GM19397 (cell line): ENCODE measurements around the gene PAX2.

Experiments used
- ATAC-seq: cut with Tn5 transposase; IDR thresholded peaks from one replicate; pipeline ENCODE4 v1.9.1; 2021; ENCODE audit warnings: mild to moderate bottlenecking, moderate library complexity; ENCODE audit not compliant: unreplicated experiment

The PAX2 gene

DNA sequence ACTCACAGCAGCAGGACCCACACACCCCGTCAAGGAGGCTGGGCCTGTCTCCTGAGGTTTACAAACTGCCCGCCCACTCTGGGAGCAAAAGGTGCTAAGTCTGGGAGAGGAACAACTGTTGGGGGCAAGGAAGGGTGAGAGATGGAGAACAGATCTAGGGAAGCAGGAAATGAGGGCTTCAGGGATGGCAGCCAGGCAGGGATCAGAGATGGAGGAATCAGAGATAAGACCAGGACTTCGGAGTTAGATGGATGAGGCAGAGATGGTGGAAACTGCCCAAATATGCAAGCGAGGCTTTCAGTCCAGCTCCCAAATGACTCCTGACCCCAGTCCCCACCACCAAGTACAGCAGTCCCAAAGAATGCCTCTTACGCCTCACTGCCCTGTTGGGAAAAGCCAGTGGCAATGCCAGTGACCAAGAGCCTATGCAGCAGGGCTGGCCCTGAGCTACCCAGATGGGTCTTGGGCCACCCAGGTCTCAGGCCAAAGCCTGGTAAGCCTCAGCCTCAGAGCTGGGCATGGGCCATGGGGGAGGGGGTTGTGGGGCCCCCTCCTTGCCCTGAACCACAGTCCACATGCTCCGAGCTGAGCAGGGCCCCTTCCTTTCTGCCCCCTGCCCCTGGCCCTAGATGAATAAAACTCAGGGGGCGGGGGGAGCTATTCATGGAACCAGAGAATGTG is 127.9 kb downstream of the PAX2 start:
- ATAC-seq, result no peak

GRCh38 chr10:100873827-100874326 is 128.5 kb downstream of the PAX2 start:
- ATAC-seq, result no peak

DNA sequence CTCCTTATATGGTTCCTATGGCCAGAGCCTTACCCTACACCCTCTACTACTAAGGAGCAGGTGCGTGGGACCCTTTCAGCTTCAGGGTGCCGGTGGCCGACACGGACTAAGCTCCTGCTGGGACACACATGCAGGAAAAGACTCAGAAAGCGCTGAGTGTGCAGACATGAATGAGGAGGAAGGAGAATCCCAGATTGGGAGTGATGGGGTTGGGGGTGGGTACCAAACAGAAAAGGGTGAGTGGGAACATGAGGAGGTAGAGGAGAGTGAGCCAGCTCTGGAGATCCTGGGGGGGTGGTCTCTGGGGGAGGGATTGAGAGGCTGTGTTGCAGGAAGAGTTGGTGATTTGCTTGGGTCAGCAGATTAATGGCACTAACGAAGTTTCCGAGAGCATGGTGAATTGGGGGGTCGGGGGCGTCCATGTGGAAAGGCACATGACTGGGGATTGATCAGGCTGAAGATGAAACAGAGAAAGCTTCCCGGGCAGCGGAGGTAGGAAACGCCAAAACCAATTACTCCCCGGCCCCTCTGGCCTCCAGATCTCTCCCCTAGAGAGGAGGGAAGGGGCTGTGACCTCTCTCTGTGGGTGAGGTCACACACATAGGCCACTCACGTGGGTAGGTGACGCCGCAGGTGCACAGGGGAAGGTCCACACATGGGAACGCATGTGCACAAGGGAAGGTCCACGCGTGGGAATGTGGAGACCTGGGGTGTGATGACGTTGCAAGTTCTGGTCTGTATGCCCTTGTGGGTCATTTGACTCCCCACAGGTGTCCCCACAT is 129.5 kb downstream of the PAX2 start:
- no peak for ATAC-seq

DNA sequence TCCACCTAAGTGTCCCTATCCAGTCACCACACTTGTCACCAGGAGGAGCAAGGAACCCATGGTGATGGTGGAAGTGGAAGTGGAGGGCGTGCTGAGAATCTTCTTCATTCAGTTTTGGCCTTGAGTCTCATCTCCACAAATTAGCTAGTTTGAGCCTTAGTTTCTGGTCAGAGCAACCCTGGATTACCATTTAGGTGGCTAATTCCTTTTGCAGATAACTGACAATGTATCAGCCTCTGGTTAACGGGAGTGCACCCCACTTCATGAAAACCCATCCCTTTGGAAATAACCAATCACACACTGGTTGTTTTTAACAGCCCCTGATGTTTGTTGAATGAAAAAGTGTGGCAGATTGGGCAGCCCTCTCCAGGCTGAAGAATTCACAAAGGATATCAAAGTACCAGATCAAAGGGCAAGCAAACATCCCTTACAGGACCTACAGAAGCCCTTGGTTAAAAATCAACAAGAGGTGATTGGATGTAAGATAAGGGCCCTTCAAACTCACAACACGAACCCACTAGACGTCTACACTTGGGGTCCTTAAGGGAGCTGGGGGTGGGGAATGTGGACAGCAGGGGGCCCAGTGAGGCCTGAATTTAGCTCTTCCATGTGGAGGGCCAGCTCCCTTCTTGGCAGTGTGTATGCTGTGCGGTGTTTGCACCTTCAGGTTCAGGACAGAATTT is 130.2 kb downstream of the PAX2 start:
- ATAC-seq, result no peak

DNA sequence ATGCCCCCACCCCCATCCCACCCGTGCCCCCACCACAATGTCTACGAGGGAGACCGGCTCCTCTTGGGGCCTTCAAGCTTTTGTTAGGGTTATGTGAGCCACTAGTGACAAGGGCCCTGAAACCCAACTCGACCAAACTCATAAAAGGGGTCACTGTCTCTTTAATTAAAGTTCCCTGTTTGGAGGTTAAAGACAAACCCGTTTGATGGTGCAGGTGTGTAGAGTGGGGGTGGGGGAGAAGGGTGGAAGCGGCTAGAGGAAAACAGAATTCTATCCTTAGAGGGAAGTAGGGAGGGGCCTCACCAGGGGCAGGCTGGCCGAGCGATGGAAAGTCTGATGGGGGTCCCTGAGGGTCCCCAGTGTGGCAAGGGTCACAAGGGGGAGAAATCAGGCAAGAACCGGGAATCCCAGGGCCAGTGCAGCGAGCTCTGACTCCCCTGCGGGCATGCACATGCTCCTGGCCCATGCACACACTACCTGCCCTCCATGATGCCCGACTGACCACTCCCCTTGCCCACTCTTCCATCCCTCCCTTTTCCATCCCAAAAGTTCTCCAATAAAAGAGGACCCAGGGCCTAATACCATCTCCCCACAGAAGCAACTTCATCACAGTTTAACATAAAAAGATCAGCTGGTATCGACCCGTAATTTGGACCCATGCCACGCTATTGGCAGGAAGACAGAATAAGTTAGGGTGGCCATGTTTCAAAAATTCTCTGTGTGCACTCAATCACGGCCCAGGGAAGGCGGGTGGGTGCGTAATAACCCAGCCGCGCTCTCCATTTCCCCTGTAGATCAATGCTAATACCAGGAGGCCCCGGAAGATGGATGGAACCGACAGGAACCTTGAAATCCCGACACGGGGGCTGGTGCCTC is 131.4 kb downstream of the PAX2 start:
- ATAC-seq, result no peak

DNA sequence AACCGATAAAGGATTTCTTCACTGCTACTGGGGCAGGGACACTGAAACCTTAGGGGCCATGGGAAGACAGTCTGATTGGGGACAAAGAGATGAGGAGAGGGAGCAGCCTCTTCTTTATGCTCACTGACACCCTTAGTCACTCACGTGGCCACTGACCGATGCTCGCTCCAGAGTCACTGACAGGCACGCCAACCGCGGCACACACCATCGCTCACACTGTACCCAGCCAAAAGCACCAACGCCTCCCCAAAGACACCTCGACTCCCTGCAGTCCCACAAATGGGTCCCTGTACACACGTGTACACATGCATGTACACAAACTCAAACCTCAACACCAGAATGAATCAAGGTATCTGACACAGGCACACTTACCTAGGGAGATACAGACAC is 132.1 kb downstream of the PAX2 start:
- no peak for ATAC-seq

- ATAC-seq, result no peak
Measured at GRCh38 chr10:100878291-100878910, 133.0 kb downstream of the PAX2 start.
